Trophoblast cell (in vitro differentiated cells and primary cell): ENCODE data around the gene CCNI2.

Experiments
- DNase-seq, 2 donors: peaks; one replicate each; pipeline ENCODE4 v3.0.0-alpha.2; 2016
- H2AFZ ChIP-seq: 2 replicates; pipeline ENCODE4 v1.6.1; 2013; ENCODE audit warnings: low read length, moderate library complexity, mild to moderate bottlenecking; ENCODE audit not compliant: insufficient read depth, poor library complexity
- H2AK5ac ChIP-seq: 2 replicates; pipeline ENCODE4 v1.6.1; 2013; ENCODE audit warnings: mild to moderate bottlenecking, low read length
- H2BK120ac ChIP-seq: 2 replicates; pipeline ENCODE4 v1.6.1; 2013; ENCODE audit warnings: low read length, mild to moderate bottlenecking, moderate library complexity; ENCODE audit not compliant: insufficient read depth, poor library complexity
- H2BK12ac ChIP-seq: 2 replicates; pipeline ENCODE4 v1.6.1; 2013; ENCODE audit warnings: mild to moderate bottlenecking, low read length, moderate library complexity
- H2BK5ac ChIP-seq: 2 replicates; pipeline ENCODE4 v1.6.1; 2013; ENCODE audit warnings: low read length, low read depth, moderate library complexity, mild to moderate bottlenecking; ENCODE audit not compliant: poor library complexity
- H3K14ac ChIP-seq: 2 replicates; pipeline ENCODE4 v1.6.1; 2013; ENCODE audit warnings: mild to moderate bottlenecking, low read length
- H3K18ac ChIP-seq: 2 replicates; pipeline ENCODE4 v1.6.1; 2013; ENCODE audit warnings: mild to moderate bottlenecking, low read length
- H3K23ac ChIP-seq: 2 replicates; pipeline ENCODE4 v1.6.1; 2013; ENCODE audit warnings: low read length
- H3K27ac ChIP-seq: 2 replicates; pipeline ENCODE4 v1.5.1; 2013; ENCODE audit warnings: low read depth, mild to moderate bottlenecking, inconsistent platforms, low read length, moderate library complexity
- H3K27me3 ChIP-seq: 2 replicates; pipeline ENCODE4 v1.6.1; 2013; ENCODE audit warnings: inconsistent platforms, mild to moderate bottlenecking, low read length, moderate library complexity; ENCODE audit not compliant: insufficient read depth
- H3K36me3 ChIP-seq, 2 experiments: 1 replicate in 1 of 2; 2 replicates in 1 of 2; pipeline ENCODE4 v1.6.1; 2013; ENCODE audit warnings: low read length in 2 of 2, mild to moderate bottlenecking in 2 of 2, moderate library complexity in 1 of 2; ENCODE audit not compliant: insufficient read depth in 2 of 2, control insufficient read depth in 1 of 2
- H3K4ac ChIP-seq: 2 replicates; pipeline ENCODE4 v1.6.1; 2013; ENCODE audit warnings: low read depth, mild to moderate bottlenecking, low read length, moderate library complexity
- H3K4me1 ChIP-seq, 2 experiments: 1 replicate in 1 of 2; 2 replicates in 1 of 2; pipeline ENCODE4 v1.6.1; 2013; ENCODE audit warnings: low read length in 2 of 2, mild to moderate bottlenecking in 2 of 2, moderate library complexity in 1 of 2; ENCODE audit not compliant: insufficient read depth in 2 of 2, control insufficient read depth in 1 of 2
- H3K4me2 ChIP-seq: 2 replicates; pipeline ENCODE4 v1.6.1; 2013; ENCODE audit warnings: inconsistent platforms, mild to moderate bottlenecking, low read length, moderate library complexity
- H3K4me3 ChIP-seq: 2 replicates; pipeline ENCODE4 v1.5.1; 2013; ENCODE audit warnings: mild to moderate bottlenecking, low read depth, low read length, inconsistent platforms
- H3K79me1 ChIP-seq: one replicate; pipeline ENCODE4 v1.6.1; 2013; ENCODE audit warnings: low read length
- H3K79me2 ChIP-seq: 2 replicates; pipeline ENCODE4 v1.6.1; 2013; ENCODE audit warnings: low read length, mild to moderate bottlenecking; ENCODE audit not compliant: control insufficient read depth, insufficient read depth, poor library complexity
- H3K9ac ChIP-seq: 2 replicates; pipeline ENCODE4 v1.6.1; 2013; ENCODE audit warnings: mild to moderate bottlenecking, low read length
- H3K9me3 ChIP-seq: 2 replicates; pipeline ENCODE4 v1.6.1; 2013; ENCODE audit warnings: low read depth, mild to moderate bottlenecking, control low read depth, inconsistent platforms, low read length; ENCODE audit not compliant: insufficient read depth
- H4K12ac ChIP-seq: 2 replicates; pipeline ENCODE4 v1.6.1; 2013; ENCODE audit warnings: low read depth, mild to moderate bottlenecking, low read length, moderate library complexity
- H4K8ac ChIP-seq: 2 replicates; pipeline ENCODE4 v1.6.1; 2013; ENCODE audit warnings: low read depth, mild to moderate bottlenecking, low read length, moderate library complexity
- H4K91ac ChIP-seq: one replicate; pipeline ENCODE4 v1.6.1; 2013; ENCODE audit warnings: low read depth, mild to moderate bottlenecking, low read length, moderate library complexity
- WGBS: extraction: QIAGEN DNeasy Blood & Tissue Kit; methylation state at CpG from one replicate; pipeline ENCODE4 v1.1.7; 2013; ENCODE audit warnings: missing lambda C conversion rate; ENCODE audit not compliant: insufficient read length, insufficient coverage; ENCODE audit errors: extremely low coverage; 5-methylcytosine and 5-hydroxymethylcytosine counted together

The CCNI2 gene

GRCh38 chr5:132773114-132773513 lies 25.9 kb downstream of the CCNI2 start:
- Histone ChIP-seq H2BK5ac (peak overlapping the region; percentile 97), H3K18ac (peak overlapping the region; percentile 85), H3K27ac (peak overlapping the region; percentile 89), H4K91ac (peak overlapping the region; percentile 94), H3K79me1 (peaks cover 72% of the 10 kb centered on the region), H3K4me1 (peaks cover 64 to 69% of the 10 kb centered on the region in 2 experiments), H3K27me3 (no peaks in the 10 kb centered on the region), H3K79me2 (peaks cover 79% of the 10 kb centered on the region), H3K9ac (no peak overlapping the region), H2AK5ac (no peak overlapping the region), H2BK120ac (peak overlapping the region; percentile 47), H3K14ac (peak overlapping the region; percentile 96), H3K36me3 (peaks cover 16 to 20% of the 10 kb centered on the region in 2 experiments), H4K12ac (no peak overlapping the region), H2AFZ (peak overlapping the region; percentile 18), H2BK12ac (peak overlapping the region; percentile 14), H3K4ac (peak overlapping the region; percentile 99), H3K23ac (no peak overlapping the region), H4K8ac (peak overlapping the region; percentile 7), H3K9me3 (peaks cover 2% of the 10 kb centered on the region), H3K4me3 (no peak overlapping the region), H3K4me2 (no peak overlapping the region)
- DNase-seq, result peak in 1 of 2 donors; percentile 55
- no CpG with 5 or more reads among the region's 5 CpGs for WGBS

GRCh38 chr5:132773601-132774355 lies 26.6 kb downstream of the CCNI2 start:
- Histone ChIP-seq H2BK5ac (peak overlapping the region; percentile 97), H3K4me2 (peak overlapping the region; percentile 59), H3K79me1 (peaks cover 69% of the 10 kb centered on the region), H3K4ac (peak overlapping the region; percentile 99), H3K9me3 (no peaks in the 10 kb centered on the region), H3K18ac (peak overlapping the region; percentile 94), H3K36me3 (peaks cover 16 to 18% of the 10 kb centered on the region in 2 experiments), H3K27ac (peak overlapping the region; percentile 89), H3K27me3 (no peaks in the 10 kb centered on the region), H3K23ac (peak overlapping the region; percentile 55), H3K4me1 (peaks cover 61 to 66% of the 10 kb centered on the region in 2 experiments), H2BK12ac (peak overlapping the region; percentile 14), H4K8ac (peak overlapping the region; percentile 39), H2AK5ac (peak overlapping the region; percentile 76), H3K4me3 (no peak overlapping the region), H2BK120ac (peak overlapping the region; percentile 95), H4K12ac (no peak overlapping the region), H2AFZ (no peak overlapping the region), H3K9ac (no peak overlapping the region), H3K79me2 (peaks cover 75% of the 10 kb centered on the region), H4K91ac (peak overlapping the region; percentile 94), H3K14ac (peak overlapping the region; percentile 96)
- WGBS, result no CpG with 5 or more reads among the region's 12 CpGs
- DNase-seq, result no peak

- H3K9me3 ChIP-seq, result no peaks in the 10 kb centered on the region
- H3K4me3 ChIP-seq, result no peak overlapping the region
- H3K4me1 ChIP-seq, result peaks cover 55 to 60% of the 10 kb centered on the region in 2 experiments
- H3K79me2 ChIP-seq, result peaks cover 70% of the 10 kb centered on the region
- no peak overlapping the region for H3K23ac ChIP-seq
- no peak overlapping the region for H4K12ac ChIP-seq
- H2AK5ac ChIP-seq, result peak overlapping the region; percentile 1
- H4K91ac ChIP-seq, result peak overlapping the region; percentile 94
- H3K79me1 ChIP-seq, result peaks cover 69% of the 10 kb centered on the region
- H3K27me3 ChIP-seq, result no peaks in the 10 kb centered on the region
- peak overlapping the region; percentile 12 for H4K8ac ChIP-seq
- H3K18ac ChIP-seq, result peak overlapping the region; percentile 94
- no peak for DNase-seq
- H2BK5ac ChIP-seq, result peak overlapping the region; percentile 97
- no peak overlapping the region for H3K9ac ChIP-seq
- no peak overlapping the region for H2AFZ ChIP-seq
- peak overlapping the region; percentile 99 for H3K4ac ChIP-seq
- peak overlapping the region; percentile 96 for H3K14ac ChIP-seq
- peak overlapping the region; percentile 1 for H2BK12ac ChIP-seq
- peak overlapping the region; percentile 59 for H3K4me2 ChIP-seq
- peaks cover 16 to 18% of the 10 kb centered on the region in 2 experiments for H3K36me3 ChIP-seq
- no CpG with 5 or more reads among the region's 3 CpGs for WGBS
- peak overlapping the region; percentile 95 for H2BK120ac ChIP-seq
- H3K27ac ChIP-seq, result peak overlapping the region; percentile 89
These were observed 27.2 kb downstream of the CCNI2 start for GRCh38 chr5:132774406-132774805.

GRCh38 chr5:132774896-132775295 lies 27.7 kb downstream of the CCNI2 start:
- H3K9me3 ChIP-seq, result no peaks in the 10 kb centered on the region
- H3K14ac ChIP-seq, result peak overlapping the region; percentile 96
- H3K4me2 ChIP-seq, result peak overlapping the region; percentile 59
- H2BK5ac ChIP-seq, result peak overlapping the region; percentile 97
- H3K27ac ChIP-seq, result peak overlapping the region; percentile 89
- peak overlapping the region; percentile 99 for H2BK12ac ChIP-seq
- H3K36me3 ChIP-seq, result peaks cover 16 to 18% of the 10 kb centered on the region in 2 experiments
- H2AK5ac ChIP-seq, result peak overlapping the region; percentile 100
- WGBS, result no CpG with 5 or more reads among the region's 5 CpGs
- H4K91ac ChIP-seq, result peak overlapping the region; percentile 94
- peaks cover 52 to 57% of the 10 kb centered on the region in 2 experiments for H3K4me1 ChIP-seq
- peaks cover 67% of the 10 kb centered on the region for H3K79me2 ChIP-seq
- no peak overlapping the region for H3K9ac ChIP-seq
- peak overlapping the region; percentile 37 for H4K12ac ChIP-seq
- H3K27me3 ChIP-seq, result no peaks in the 10 kb centered on the region
- H2BK120ac ChIP-seq, result peak overlapping the region; percentile 95
- H3K23ac ChIP-seq, result no peak overlapping the region
- peak overlapping the region; percentile 99 for H3K4ac ChIP-seq
- peak overlapping the region; percentile 94 for H3K18ac ChIP-seq
- H4K8ac ChIP-seq, result peak overlapping the region; percentile 85
- H3K4me3 ChIP-seq, result peak overlapping the region; percentile 23
- peak overlapping the region; percentile 48 for H2AFZ ChIP-seq
- H3K79me1 ChIP-seq, result peaks cover 69% of the 10 kb centered on the region
- DNase-seq, result no peak
